ENCODE results near the gene MX2.
A peak's percentile ranks its signal among the peaks of the same experiment; 100 is the strongest.
"Not testable (repeated sequence)": the region's sequence is repeated elsewhere in the genome, so short reads cannot be mapped to it uniquely, and the experiment has no call there.

The MX2 gene

DNA sequence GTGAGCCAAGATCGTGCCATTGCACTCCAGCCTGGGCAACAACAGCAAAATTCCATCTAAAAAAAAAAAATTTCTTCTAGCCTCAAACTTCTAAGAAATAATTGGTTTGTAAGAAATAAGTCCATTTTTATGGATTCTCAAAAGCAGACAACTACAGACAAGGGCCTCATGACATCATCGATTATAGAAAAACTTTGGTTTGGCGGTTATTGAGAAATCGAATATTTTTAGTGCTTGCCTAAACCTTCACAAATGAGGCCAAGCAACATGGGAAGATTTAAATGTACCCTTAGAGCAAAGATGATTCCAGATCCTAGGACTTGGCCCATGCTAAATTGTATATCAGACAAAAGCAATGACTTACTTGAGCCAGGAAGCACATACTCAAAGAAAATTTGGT, 36.4 kb downstream of the MX2 start:
- DNase-seq, result no peak
- TF ChIP-seq GATA1 (IDR thresholded peaks at IDR 0.05; ENCODE audit: low read depth, low read length), result no peak
- TF ChIP-seq POLR2A (IDR thresholded peaks at IDR 0.05; ENCODE audit: low read length), result no peak

GRCh38 chr21:41398831-41399230, 37.0 kb downstream of the MX2 start:
- no peak for TF ChIP-seq POLR2A (IDR thresholded peaks at IDR 0.05; ENCODE audit: low read length)
- TF ChIP-seq GATA1 (IDR thresholded peaks at IDR 0.05; ENCODE audit: low read depth, low read length), result no peak

DNA sequence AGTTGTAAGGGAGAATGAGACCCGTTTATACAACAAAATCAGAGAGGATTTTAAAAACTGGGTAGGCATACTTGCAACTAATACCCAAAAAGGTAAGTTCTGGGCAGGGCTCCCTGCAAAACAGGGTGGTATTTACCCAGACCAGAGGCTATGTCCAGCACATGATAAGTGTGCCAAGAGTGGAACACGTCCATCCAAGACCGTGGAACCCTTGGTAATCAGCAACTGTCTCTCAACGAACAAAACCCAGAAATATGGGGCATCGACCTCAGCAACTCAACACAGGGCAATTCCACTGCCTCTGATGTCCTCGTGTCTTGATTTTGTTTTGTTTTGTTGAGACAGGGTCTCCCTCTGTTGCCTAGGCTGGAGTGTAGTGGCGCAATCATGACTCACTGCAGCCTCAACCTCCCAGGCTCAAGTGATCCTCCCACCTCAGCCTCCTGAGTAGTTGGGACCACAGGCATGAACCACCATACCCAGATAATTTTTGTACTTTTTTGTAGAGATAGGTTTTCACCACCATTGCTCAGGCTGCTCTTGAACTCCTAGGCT, 37.5 kb downstream of the MX2 start:
- DNase-seq, result no peak
- TF ChIP-seq POLR2A (IDR thresholded peaks at IDR 0.05; ENCODE audit: low read length), result no peak
- no peak for TF ChIP-seq GATA1 (IDR thresholded peaks at IDR 0.05; ENCODE audit: low read depth, low read length)

More at GRCh38 chr21:41398831-41399230, 37.0 kb downstream of the MX2 start:
- DNase-seq, result no peak

DNA sequence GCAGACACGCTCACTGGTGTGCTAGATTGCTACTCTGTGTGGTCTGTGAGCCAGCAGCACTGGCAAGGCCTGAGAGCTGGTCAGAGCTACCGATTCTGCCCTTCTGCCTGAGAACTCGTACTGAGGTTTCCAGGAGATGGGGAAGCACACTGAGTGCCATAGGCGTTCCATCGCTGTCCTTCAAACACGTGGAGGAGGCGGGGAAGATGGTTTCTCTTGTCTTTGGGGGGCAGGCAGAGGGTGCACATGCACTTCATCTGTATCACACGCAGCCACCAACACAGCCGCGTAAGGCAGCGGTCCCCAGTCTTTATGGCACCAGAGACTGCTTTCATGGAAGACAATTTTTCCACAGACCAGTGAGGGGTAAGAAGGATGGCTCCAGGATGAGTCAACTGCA, 40.4 kb downstream of the MX2 start:
- no peak for DNase-seq
- no peak for TF ChIP-seq GATA1 (IDR thresholded peaks at IDR 0.05; ENCODE audit: low read depth, low read length)
- no peak for TF ChIP-seq POLR2A (IDR thresholded peaks at IDR 0.05; ENCODE audit: low read length)

- DNase-seq, result no peak
- TF ChIP-seq POLR2A (IDR thresholded peaks at IDR 0.05; ENCODE audit: low read length), result no peak
- no peak for TF ChIP-seq GATA1 (IDR thresholded peaks at IDR 0.05; ENCODE audit: low read depth, low read length)
These were observed 41.0 kb downstream of the MX2 start for GRCh38 chr21:41402796-41403195.

- DNase-seq, result no peak
- TF ChIP-seq POLR2A (IDR thresholded peaks at IDR 0.05; ENCODE audit: low read length) (no peak), GATA1 (IDR thresholded peaks at IDR 0.05; ENCODE audit: low read depth, low read length) (no peak)
These were observed 41.5 kb downstream of the MX2 start for GRCh38 chr21:41403331-41403730.

GRCh38 chr21:41403966-41404365, 42.1 kb downstream of the MX2 start:
- TF ChIP-seq POLR2A (IDR thresholded peaks at IDR 0.05; ENCODE audit: low read length), result no peak
- no peak for TF ChIP-seq GATA1 (IDR thresholded peaks at IDR 0.05; ENCODE audit: low read depth, low read length)
- no peak for DNase-seq

GRCh38 chr21:41405321-41405720, 43.5 kb downstream of the MX2 start:
- TF ChIP-seq POLR2A (IDR thresholded peaks at IDR 0.05; ENCODE audit: low read length), result no peak
- TF ChIP-seq GATA1 (IDR thresholded peaks at IDR 0.05; ENCODE audit: low read depth, low read length), result no peak
- no peak for DNase-seq

GRCh38 chr21:41406340-41406739, 44.5 kb downstream of the MX2 start:
- DNase-seq, result no peak
- TF ChIP-seq POLR2A (IDR thresholded peaks at IDR 0.05; ENCODE audit: low read length) (no peak), GATA1 (IDR thresholded peaks at IDR 0.05; ENCODE audit: low read depth, low read length) (no peak)

- TF ChIP-seq GATA1 (IDR thresholded peaks at IDR 0.05; ENCODE audit: low read depth, low read length) (no peak), POLR2A (IDR thresholded peaks at IDR 0.05; ENCODE audit: low read length) (no peak)
- no peak for DNase-seq
These were observed 46.0 kb downstream of the MX2 start for GRCh38 chr21:41407541-41408460.

- TF ChIP-seq GATA1 (IDR thresholded peaks at IDR 0.05; ENCODE audit: low read depth, low read length) (no peak), POLR2A (IDR thresholded peaks at IDR 0.05; ENCODE audit: low read length) (no peak)
These were observed 48.5 kb downstream of the MX2 start for GRCh38 chr21:41410361-41410760.

DNA sequence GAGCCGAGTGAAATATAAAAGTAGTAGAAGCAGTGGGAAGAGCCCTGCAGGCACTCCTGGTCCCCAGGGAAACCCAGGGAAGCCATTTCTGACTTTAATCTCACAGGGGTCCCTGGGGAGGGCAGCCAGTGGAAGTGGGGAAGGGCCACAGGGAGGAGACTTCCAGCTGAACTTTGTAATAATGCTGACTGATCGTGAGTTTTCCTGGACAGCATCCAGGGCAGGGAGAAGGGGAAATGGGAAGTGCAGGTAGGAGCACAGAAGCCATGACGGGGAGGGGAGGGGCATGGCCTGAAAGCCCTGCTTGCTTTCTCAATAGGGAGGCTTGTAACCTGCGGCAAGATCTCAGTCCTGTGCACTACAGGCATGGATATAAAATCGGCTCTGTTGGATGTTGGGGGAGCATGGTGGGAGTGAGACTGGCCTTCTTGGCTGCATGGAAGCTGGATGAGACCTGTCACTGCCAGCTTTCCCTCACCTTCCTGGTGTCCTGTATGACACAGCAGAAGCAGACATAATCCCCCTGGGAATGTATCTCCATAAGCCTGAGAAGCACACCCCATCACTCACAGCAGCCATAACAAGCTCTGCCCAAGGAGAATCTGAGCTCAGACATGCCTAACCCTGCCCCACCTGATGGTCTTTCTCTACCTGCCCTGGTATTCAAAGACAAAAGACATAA, 49.1 kb downstream of the MX2 start:
- TF ChIP-seq POLR2A (IDR thresholded peaks at IDR 0.05; ENCODE audit: low read length), result no peak
- DNase-seq, result no peak

More at GRCh38 chr21:41410361-41410760, 48.5 kb downstream of the MX2 start:
- DNase-seq, result no peak

GRCh38 chr21:41411449-41412089, 49.7 kb downstream of the MX2 start:
- peak in 1 of 2 experiments; percentile 1 for DNase-seq
- TF ChIP-seq GATA1 (IDR thresholded peaks at IDR 0.05; ENCODE audit: low read depth, low read length) (no peak), POLR2A (IDR thresholded peaks at IDR 0.05; ENCODE audit: low read length) (no peak)

DNA sequence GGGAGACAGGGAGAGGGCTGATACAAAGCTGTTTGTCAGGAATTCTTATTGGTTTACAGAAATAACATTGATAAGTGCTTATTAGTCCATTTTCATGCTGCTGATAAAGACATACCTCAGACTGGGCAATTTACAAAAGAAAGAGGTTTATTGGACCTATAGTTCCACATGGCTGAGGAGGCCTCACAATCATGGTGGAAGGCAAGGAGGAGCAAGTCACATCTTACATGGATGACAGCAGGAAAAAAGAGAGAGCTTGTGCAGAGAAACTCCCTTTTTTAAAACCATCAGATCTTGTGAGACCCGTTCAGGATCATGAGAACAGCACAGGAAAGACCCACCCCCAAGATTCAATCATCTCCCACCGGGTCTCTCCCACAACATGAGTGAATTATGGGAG, 55.7 kb downstream of the MX2 start:
- DNase-seq, result not testable (repeated sequence)

Measured in erythroblast (primary cell).